Smooth muscle cell (in vitro differentiated cells): Measurements from ENCODE around the gene RPS6KA4. TPM values are rescaled to one million over a fixed set of nuclear protein-coding genes. Genes with fewer than 3 reads are reported as not detected.

Experiments used
- DNase-seq: peaks from one replicate; lab custom pipeline; 2025; ENCODE audit not compliant: unreplicated experiment; lab: John Stamatoyannopoulos, UW
- H2AFZ ChIP-seq: fragments of 200-600 bp; sonication (generic); 2 replicates; pipeline ENCODE4 v1.6.0; 2016; ENCODE audit warnings: antibody characterized with exemption, low read depth, mild to moderate bottlenecking
- H3F3A ChIP-seq: fragments of 200-600 bp; sonication (generic); 2 replicates; pipeline ENCODE4 v1.6.0; 2017; ENCODE audit warnings: antibody characterized with exemption, low read depth
- H3K27ac ChIP-seq: fragments of 200-600 bp; sonication (generic); 2 replicates; pipeline ENCODE4 v1.5.1; 2016; ENCODE audit warnings: low read depth, mild to moderate bottlenecking
- H3K27me3 ChIP-seq: fragments of 200-600 bp; sonication (generic); 2 replicates; pipeline ENCODE4 v1.6.1; 2016; ENCODE audit warnings: low read depth, mild to moderate bottlenecking
- H3K36me3 ChIP-seq: fragments of 200-600 bp; sonication (generic); 2 replicates; pipeline ENCODE4 v1.5.1; 2016; ENCODE audit warnings: low read depth
- H3K4me1 ChIP-seq: fragments of 200-600 bp; sonication (generic); 2 replicates; pipeline ENCODE4 v1.5.1; 2016; ENCODE audit warnings: low read depth
- H3K4me2 ChIP-seq: fragments of 200-600 bp; sonication (generic); 2 replicates; pipeline ENCODE4 v1.6.0; 2016; ENCODE audit warnings: mild to moderate bottlenecking
- H3K4me3 ChIP-seq: fragments of 200-600 bp; sonication (generic); 2 replicates; pipeline ENCODE4 v1.5.1; 2016; ENCODE audit warnings: mild to moderate bottlenecking
- H3K79me2 ChIP-seq: fragments of 200-600 bp; sonication (generic); 2 replicates; pipeline ENCODE4 v1.6.0; 2016; ENCODE audit warnings: low read depth, mild to moderate bottlenecking
- H3K9ac ChIP-seq: fragments of 200-600 bp; sonication (generic); 2 replicates; pipeline ENCODE4 v1.6.0; 2016; ENCODE audit warnings: low read depth
- H3K9me3 ChIP-seq: fragments of 200-600 bp; sonication (generic); replicated peaks from 2 replicates; pipeline ENCODE4 v1.5.1; 2016; ENCODE audit warnings: low read depth
- H4K20me1 ChIP-seq: fragments of 200-600 bp; sonication (generic); 2 replicates; pipeline ENCODE4 v1.6.0; 2016; ENCODE audit warnings: low read depth
- WGBS: methylation state at CpG from one replicate; pipeline ENCODE4 v1.1.7; 2016; ENCODE audit warnings: low lambda C conversion rate; 5-methylcytosine and 5-hydroxymethylcytosine counted together
- polyA plus RNA-seq: library from polyadenylated mRNA; unstranded; fragments of >200 nt; fragmentation: Nextera tagmentation; extraction: Ambion mirVana; gene quantifications from 2 replicates; pipeline ENCODE4 v1.2.1, GENCODE V29; 2016
- total RNA-seq: library from RNA; depleted of rRNA; stranded (reverse); fragments of >200 nt; gene quantifications from 2 replicates; pipeline ENCODE4 v1.2.3, GENCODE V29; 2014
- TF ChIP-seq, protein P1 (sequence below): fragments of 200-600 bp; sonication (generic); IDR thresholded peaks from 2 replicates; pipeline ENCODE4 v1.5.1; 2017; ENCODE audit warnings: borderline replicate concordance, mild to moderate bottlenecking, antibody characterized with exemption; ENCODE audit not compliant: insufficient read depth, poor library complexity, severe bottlenecking

The RPS6KA4 gene
- total and polyA plus RNA-seq, 2 experiments from 2014 or later, result 21.8 to 40.0 TPM

GRCh38 chr11:64384028-64384737 is 25.2 kb downstream of the RPS6KA4 start:
- Histone ChIP-seq H3K36me3 (no peaks in the 10 kb centered on the region), H3K4me3 (no peak overlapping the region), H4K20me1 (no peaks in the 10 kb centered on the region), H3K9ac (no peak overlapping the region), H3K27me3 (no peaks in the 10 kb centered on the region), H3K4me2 (no peak overlapping the region), H2AFZ (no peak overlapping the region), H3K79me2 (no peaks in the 10 kb centered on the region), H3K9me3 (no peaks in the 10 kb centered on the region), H3K27ac (no peak overlapping the region), H3F3A (no peaks in the 10 kb centered on the region), H3K4me1 (no peaks in the 10 kb centered on the region)
- TF ChIP-seq, protein P1, sequence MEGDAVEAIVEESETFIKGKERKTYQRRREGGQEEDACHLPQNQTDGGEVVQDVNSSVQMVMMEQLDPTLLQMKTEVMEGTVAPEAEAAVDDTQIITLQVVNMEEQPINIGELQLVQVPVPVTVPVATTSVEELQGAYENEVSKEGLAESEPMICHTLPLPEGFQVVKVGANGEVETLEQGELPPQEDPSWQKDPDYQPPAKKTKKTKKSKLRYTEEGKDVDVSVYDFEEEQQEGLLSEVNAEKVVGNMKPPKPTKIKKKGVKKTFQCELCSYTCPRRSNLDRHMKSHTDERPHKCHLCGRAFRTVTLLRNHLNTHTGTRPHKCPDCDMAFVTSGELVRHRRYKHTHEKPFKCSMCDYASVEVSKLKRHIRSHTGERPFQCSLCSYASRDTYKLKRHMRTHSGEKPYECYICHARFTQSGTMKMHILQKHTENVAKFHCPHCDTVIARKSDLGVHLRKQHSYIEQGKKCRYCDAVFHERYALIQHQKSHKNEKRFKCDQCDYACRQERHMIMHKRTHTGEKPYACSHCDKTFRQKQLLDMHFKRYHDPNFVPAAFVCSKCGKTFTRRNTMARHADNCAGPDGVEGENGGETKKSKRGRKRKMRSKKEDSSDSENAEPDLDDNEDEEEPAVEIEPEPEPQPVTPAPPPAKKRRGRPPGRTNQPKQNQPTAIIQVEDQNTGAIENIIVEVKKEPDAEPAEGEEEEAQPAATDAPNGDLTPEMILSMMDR, result no peak
- WGBS, result 73% methylated on average over 17 of the region's 17 CpGs
- no peak for DNase-seq

DNA sequence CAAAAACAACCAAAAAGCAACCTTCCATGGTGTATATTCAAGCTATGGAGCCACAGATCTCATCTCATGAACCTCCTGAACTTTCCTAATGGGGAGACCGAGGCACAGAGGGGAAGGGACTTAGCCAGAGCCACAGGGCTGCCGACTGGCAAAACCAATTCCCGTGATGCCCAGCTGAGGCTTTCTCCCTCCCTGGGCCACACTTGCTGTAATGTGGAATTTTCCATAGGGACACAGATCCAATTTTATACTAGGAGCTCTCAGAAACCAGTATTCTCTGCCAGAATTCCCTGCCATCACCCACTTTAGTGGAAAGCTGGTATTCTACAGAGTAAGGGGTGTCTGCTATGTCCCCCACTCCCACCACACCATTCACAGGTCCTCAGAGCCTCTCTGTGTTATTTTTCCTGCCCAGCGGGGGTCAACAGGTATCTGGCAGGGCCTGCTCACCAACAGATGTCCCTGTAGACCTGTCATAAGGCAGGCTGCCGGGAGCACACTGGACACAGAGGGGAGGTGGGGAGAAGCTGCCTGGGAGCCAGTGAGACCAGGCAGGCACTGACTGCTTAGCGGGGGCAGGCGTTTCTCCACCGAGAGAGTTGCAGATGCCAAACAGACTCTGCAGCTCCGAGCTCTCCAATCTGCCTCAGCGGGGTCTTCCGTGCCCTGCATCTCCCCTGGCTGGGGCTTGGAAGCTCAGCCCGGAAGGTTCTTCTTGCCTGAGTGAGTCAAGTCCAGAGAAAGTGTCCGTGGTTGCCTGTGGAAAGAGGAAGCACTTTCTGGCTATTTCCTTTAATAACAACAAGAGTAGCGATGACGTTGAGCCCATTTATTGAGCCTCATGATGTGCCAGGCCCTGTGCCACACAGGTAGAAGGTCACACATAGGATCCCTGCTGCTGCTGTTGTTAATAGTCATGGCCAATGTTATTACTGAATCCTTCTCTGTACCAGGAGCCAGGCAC is 26.3 kb downstream of the RPS6KA4 start:
- Histone ChIP-seq H3K4me2 (no peak overlapping the region), H3K4me3 (no peak overlapping the region), H3K9me3 (no peaks in the 10 kb centered on the region), H3K27me3 (no peaks in the 10 kb centered on the region), H2AFZ (no peak overlapping the region), H3F3A (no peaks in the 10 kb centered on the region), H3K4me1 (no peaks in the 10 kb centered on the region), H3K9ac (no peak overlapping the region), H3K36me3 (no peaks in the 10 kb centered on the region), H3K79me2 (no peaks in the 10 kb centered on the region), H3K27ac (peak overlapping the region; percentile 49), H4K20me1 (no peaks in the 10 kb centered on the region)
- TF ChIP-seq, protein P1, result no peak
- DNase-seq, result no peak
- 83% methylated on average over 14 of the region's 15 CpGs for WGBS

DNA sequence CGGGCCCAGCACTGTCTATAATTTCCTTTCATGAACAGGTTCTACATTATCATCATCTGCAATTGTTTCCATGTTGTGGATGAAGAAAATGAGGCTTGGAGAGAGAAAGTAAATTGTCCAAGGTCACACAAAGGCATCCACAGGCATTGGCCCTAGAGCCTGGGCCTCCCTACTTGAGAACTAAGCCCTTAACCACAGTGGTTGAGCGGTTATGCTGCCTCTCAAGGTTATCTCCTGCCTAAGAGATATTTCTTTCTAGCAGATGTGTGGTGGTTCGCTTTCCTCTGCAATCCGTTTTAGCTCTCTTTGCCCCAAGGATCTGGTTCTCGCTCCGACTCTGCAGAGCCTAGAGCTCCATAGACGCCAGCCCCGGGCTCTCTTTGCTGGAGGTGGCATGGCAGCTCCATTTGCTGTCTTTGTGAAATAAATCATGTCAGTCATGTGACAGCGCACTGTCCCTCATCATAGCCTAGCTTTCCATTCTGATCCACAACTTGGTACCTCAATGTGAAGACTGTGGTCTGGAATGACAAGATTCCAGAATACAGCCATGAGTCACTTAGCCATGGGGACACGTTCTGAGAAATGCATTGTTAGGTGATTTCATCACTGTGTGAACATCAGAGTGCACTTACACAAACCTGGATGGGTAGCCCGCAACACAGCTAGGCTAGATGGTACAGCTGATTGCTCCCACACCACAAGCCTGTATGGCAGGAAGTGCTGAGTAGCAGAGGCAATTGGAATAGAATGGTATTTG is 27.2 kb downstream of the RPS6KA4 start:
- Histone ChIP-seq H3K9ac (no peak overlapping the region), H3K27me3 (no peaks in the 10 kb centered on the region), H3K4me3 (no peak overlapping the region), H3K9me3 (no peaks in the 10 kb centered on the region), H2AFZ (no peak overlapping the region), H3K4me2 (peak overlapping the region; percentile 5), H4K20me1 (no peaks in the 10 kb centered on the region), H3K4me1 (no peaks in the 10 kb centered on the region), H3K27ac (peak overlapping the region; percentile 49), H3K36me3 (no peaks in the 10 kb centered on the region), H3F3A (no peaks in the 10 kb centered on the region), H3K79me2 (no peaks in the 10 kb centered on the region)
- 58% methylated on average over 11 of the region's 11 CpGs for WGBS
- no peak for DNase-seq
- TF ChIP-seq, protein P1, result no peak
